Prostate gland (tissue), 2 donors: Measurements from ENCODE around the gene DCAF11.

ENCODE experiments used
- POLR2A ChIP-seq: fragments of 450-650 bp; IDR thresholded peaks from one replicate; pipeline ENCODE4 v1.6.1; 2016; ENCODE audit warnings: antibody characterized with exemption, mild to moderate bottlenecking
- TF ChIP-seq, protein P1 (sequence below), 4 experiments: fragments of 200-600 bp in 2 of 4; fragments of 450-650 bp in 2 of 4; sonication (generic) in 2 of 4; IDR thresholded peaks; 1 replicate in 3 of 4; 2 replicates in 1 of 4; pipeline ENCODE4 v1.5.1; 2016 to 2019; ENCODE audit warnings: antibody characterized with exemption in 4 of 4, mild to moderate bottlenecking in 2 of 4, moderate library complexity in 2 of 4

DNA sequence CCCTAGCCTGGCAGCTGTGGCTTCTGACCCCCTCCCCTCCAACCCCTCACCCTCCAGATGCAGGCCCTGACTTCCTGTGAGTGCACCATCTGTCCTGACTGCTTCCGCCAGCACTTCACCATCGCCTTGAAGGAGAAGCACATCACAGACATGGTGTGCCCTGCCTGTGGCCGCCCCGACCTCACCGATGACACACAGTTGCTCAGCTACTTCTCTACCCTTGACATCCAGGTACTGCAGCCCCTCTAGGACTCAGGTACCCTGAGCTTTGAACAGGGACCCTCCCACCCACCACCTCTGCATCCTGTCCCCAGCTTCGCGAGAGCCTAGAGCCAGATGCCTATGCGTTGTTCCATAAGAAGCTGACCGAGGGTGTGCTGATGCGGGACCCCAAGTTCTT, 40.5 kb downstream of the DCAF11 start:
- no peak for TF ChIP-seq POLR2A
- TF ChIP-seq, protein P1, sequence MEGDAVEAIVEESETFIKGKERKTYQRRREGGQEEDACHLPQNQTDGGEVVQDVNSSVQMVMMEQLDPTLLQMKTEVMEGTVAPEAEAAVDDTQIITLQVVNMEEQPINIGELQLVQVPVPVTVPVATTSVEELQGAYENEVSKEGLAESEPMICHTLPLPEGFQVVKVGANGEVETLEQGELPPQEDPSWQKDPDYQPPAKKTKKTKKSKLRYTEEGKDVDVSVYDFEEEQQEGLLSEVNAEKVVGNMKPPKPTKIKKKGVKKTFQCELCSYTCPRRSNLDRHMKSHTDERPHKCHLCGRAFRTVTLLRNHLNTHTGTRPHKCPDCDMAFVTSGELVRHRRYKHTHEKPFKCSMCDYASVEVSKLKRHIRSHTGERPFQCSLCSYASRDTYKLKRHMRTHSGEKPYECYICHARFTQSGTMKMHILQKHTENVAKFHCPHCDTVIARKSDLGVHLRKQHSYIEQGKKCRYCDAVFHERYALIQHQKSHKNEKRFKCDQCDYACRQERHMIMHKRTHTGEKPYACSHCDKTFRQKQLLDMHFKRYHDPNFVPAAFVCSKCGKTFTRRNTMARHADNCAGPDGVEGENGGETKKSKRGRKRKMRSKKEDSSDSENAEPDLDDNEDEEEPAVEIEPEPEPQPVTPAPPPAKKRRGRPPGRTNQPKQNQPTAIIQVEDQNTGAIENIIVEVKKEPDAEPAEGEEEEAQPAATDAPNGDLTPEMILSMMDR (IDR thresholded peaks at IDR 0.05), result no peak
